Neural progenitor cell (in vitro differentiated cells): ENCODE data around the gene RAMP3. TPM values are rescaled to one million over a fixed set of nuclear protein-coding genes. Genes with fewer than 3 reads are reported as not detected.
A peak's percentile ranks its signal among the peaks of the same experiment; 100 is the strongest.

Experiments used
- DNase-seq: peaks from one replicate; pipeline ENCODE4 v3.0.0-alpha.2; 2016; ENCODE audit warnings: low spot score
- H2AFZ ChIP-seq: fragments of 200-600 bp; sonication (generic); replicated peaks from 2 replicates; pipeline ENCODE4 v1.6.1; 2016; ENCODE audit warnings: antibody characterized with exemption
- H3F3A ChIP-seq: fragments of 200-600 bp; sonication (generic); 2 replicates; pipeline ENCODE4 v1.6.1; 2016; ENCODE audit warnings: antibody characterized with exemption, low read depth
- H3K27ac ChIP-seq: fragments of 200-600 bp; sonication (generic); 2 replicates; pipeline ENCODE4 v1.5.1; 2016; ENCODE audit warnings: mild to moderate bottlenecking
- H3K27me3 ChIP-seq: fragments of 200-600 bp; sonication (generic); 2 replicates; pipeline ENCODE4 v1.6.1; 2016; ENCODE audit warnings: mild to moderate bottlenecking, moderate library complexity
- H3K36me3 ChIP-seq: fragments of 200-600 bp; sonication (generic); 2 replicates; pipeline ENCODE4 v1.5.1; 2016
- H3K4me1 ChIP-seq: fragments of 200-600 bp; sonication (generic); 2 replicates; pipeline ENCODE4 v1.6.1; 2016; ENCODE audit warnings: mixed run types
- H3K4me2 ChIP-seq: fragments of 200-600 bp; sonication (generic); 2 replicates; pipeline ENCODE4 v1.6.1; 2016
- H3K4me3 ChIP-seq: fragments of 200-600 bp; sonication (generic); 2 replicates; pipeline ENCODE4 v1.5.1; 2016
- H3K79me2 ChIP-seq: fragments of 200-600 bp; sonication (generic); 2 replicates; pipeline ENCODE4 v1.6.1; 2016; ENCODE audit warnings: low read depth
- H3K9ac ChIP-seq: fragments of 200-600 bp; sonication (generic); 2 replicates; pipeline ENCODE4 v1.6.1; 2016
- H3K9me3 ChIP-seq: fragments of 200-600 bp; sonication (generic); 2 replicates; pipeline ENCODE4 v1.5.1; 2016; ENCODE audit warnings: low read depth
- H4K20me1 ChIP-seq: fragments of 200-600 bp; sonication (generic); 2 replicates; pipeline ENCODE4 v1.6.1; 2016; ENCODE audit warnings: low read depth
- H3K27ac Mint-ChIP-seq: 3 replicates; pipeline ENCODE4 v1.8.0; 2021; ENCODE audit warnings: mixed read lengths
- H3K27me3 Mint-ChIP-seq: 2 replicates; pipeline ENCODE4 v1.8.0; 2022; ENCODE audit warnings: low read depth, mild to moderate bottlenecking, inconsistent platforms, moderate library complexity, mixed read lengths; ENCODE audit not compliant: insufficient read depth
- H3K36me3 Mint-ChIP-seq: 3 replicates; pipeline ENCODE4 v1.8.0; 2021; ENCODE audit warnings: mixed read lengths
- H3K4me1 Mint-ChIP-seq: 3 replicates; pipeline ENCODE4 v1.8.0; 2021; ENCODE audit warnings: mixed read lengths
- H3K4me3 Mint-ChIP-seq: 3 replicates; pipeline ENCODE4 v1.8.0; 2021; ENCODE audit warnings: mild to moderate bottlenecking, moderate library complexity, mixed read lengths
- H3K9me3 Mint-ChIP-seq: 3 replicates; pipeline ENCODE4 v1.8.0; 2020; ENCODE audit warnings: mixed read lengths
- EZH2 ChIP-seq: fragments of 200-600 bp; sonication (generic); IDR thresholded peaks from 2 replicates; pipeline ENCODE4 v1.6.1; 2017; ENCODE audit warnings: antibody characterized with exemption, mild to moderate bottlenecking, moderate library complexity
- EZH2phosphoT487 ChIP-seq: fragments of 200-600 bp; sonication (generic); IDR thresholded peaks from 2 replicates; pipeline ENCODE4 v1.6.1; 2017; ENCODE audit warnings: antibody characterized with exemption
- total RNA-seq: library from RNA; depleted of rRNA; stranded (reverse); fragments of >200 nt; gene quantifications from 2 replicates; pipeline ENCODE4 v1.2.3, GENCODE V29; 2015; ENCODE audit warnings: low replicate concordance
- TF ChIP-seq, protein P1 (sequence below): fragments of 200-600 bp; sonication (generic); IDR thresholded peaks from 2 replicates; pipeline ENCODE4 v1.5.1; 2017; ENCODE audit warnings: antibody characterized with exemption, mild to moderate bottlenecking

Gene RAMP3
- total RNA-seq, 1 donor from 2014 or later, result not detected

- Histone ChIP-seq H3K4me1 (peaks cover 3% of the 10 kb centered on the region), H3K4me3 (no peak overlapping the region), H3K79me2 (no peaks in the 10 kb centered on the region), H3K27ac (no peak overlapping the region), H3K9ac (no peak overlapping the region), H3K27me3 (peaks cover 21% of the 10 kb centered on the region), H4K20me1 (no peaks in the 10 kb centered on the region), H2AFZ (no peak overlapping the region), H3K4me2 (no peak overlapping the region), H3K9me3 (no peaks in the 10 kb centered on the region), H3K36me3 (no peaks in the 10 kb centered on the region), H3F3A (no peaks in the 10 kb centered on the region)
- DNase-seq, result no peak
- H3K36me3 Mint-ChIP-seq, result no peaks in the 10 kb centered on the region
- peaks cover 9% of the 10 kb centered on the region for H3K27me3 Mint-ChIP-seq
- H3K4me1 Mint-ChIP-seq, result peaks cover 25% of the 10 kb centered on the region
- H3K4me3 Mint-ChIP-seq, result no peak overlapping the region
- H3K9me3 Mint-ChIP-seq, result peaks cover 5% of the 10 kb centered on the region
- TF ChIP-seq EZH2phosphoT487 (no peak), EZH2 (no peak)
- TF ChIP-seq, protein P1, sequence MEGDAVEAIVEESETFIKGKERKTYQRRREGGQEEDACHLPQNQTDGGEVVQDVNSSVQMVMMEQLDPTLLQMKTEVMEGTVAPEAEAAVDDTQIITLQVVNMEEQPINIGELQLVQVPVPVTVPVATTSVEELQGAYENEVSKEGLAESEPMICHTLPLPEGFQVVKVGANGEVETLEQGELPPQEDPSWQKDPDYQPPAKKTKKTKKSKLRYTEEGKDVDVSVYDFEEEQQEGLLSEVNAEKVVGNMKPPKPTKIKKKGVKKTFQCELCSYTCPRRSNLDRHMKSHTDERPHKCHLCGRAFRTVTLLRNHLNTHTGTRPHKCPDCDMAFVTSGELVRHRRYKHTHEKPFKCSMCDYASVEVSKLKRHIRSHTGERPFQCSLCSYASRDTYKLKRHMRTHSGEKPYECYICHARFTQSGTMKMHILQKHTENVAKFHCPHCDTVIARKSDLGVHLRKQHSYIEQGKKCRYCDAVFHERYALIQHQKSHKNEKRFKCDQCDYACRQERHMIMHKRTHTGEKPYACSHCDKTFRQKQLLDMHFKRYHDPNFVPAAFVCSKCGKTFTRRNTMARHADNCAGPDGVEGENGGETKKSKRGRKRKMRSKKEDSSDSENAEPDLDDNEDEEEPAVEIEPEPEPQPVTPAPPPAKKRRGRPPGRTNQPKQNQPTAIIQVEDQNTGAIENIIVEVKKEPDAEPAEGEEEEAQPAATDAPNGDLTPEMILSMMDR, result no peak
- H3K27ac Mint-ChIP-seq, result no peak overlapping the region
Observed at GRCh38 chr7:45211958-45212357, 54.4 kb downstream of the RAMP3 start.

DNA sequence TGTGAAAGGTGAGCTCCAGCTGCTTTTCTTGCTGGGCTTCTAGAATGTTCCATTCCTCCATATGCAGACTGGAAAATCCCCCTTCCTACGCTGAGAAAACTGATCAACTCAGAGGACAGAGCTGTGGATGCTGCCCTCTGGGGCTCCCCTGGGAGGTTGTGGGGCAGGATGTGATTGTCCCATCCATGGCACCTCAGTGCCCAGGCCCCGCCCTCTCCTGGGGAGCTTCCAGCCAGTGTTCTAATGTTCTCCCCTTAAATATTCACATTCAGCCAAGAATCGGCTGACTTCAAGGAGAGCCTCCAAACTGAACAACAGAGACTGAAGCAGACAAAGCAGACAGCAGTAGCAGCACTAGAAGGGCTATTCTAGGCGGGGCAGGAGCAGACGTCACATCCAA is 55.0 kb downstream of the RAMP3 start:
- Histone ChIP-seq H3F3A (no peaks in the 10 kb centered on the region), H3K4me3 (no peak overlapping the region), H3K79me2 (no peaks in the 10 kb centered on the region), H3K9ac (no peak overlapping the region), H3K4me2 (no peak overlapping the region), H3K9me3 (no peaks in the 10 kb centered on the region), H4K20me1 (no peaks in the 10 kb centered on the region), H3K27me3 (peaks cover 15% of the 10 kb centered on the region), H2AFZ (no peak overlapping the region), H3K4me1 (peaks cover 3% of the 10 kb centered on the region), H3K27ac (no peak overlapping the region), H3K36me3 (no peaks in the 10 kb centered on the region)
- Mint-ChIP-seq H3K4me3 (no peak overlapping the region), H3K36me3 (no peaks in the 10 kb centered on the region), H3K27me3 (peaks cover 9% of the 10 kb centered on the region), H3K9me3 (peaks cover 5% of the 10 kb centered on the region), H3K27ac (no peak overlapping the region), H3K4me1 (peaks cover 28% of the 10 kb centered on the region)
- TF ChIP-seq, protein P1, result no peak
- TF ChIP-seq EZH2, result no peak
- TF ChIP-seq EZH2phosphoT487, result no peak
- no peak for DNase-seq

GRCh38 chr7:45215601-45216062 is 58.0 kb downstream of the RAMP3 start:
- Mint-ChIP-seq H3K27me3 (peaks cover 11% of the 10 kb centered on the region), H3K9me3 (peaks cover 5% of the 10 kb centered on the region), H3K27ac (no peak overlapping the region), H3K36me3 (no peaks in the 10 kb centered on the region), H3K4me1 (peaks cover 42% of the 10 kb centered on the region), H3K4me3 (peak overlapping the region; percentile 48)
- H3K9me3 ChIP-seq, result no peaks in the 10 kb centered on the region
- no peak for TF ChIP-seq EZH2phosphoT487
- TF ChIP-seq, protein P1, result no peak
- no peak for TF ChIP-seq EZH2
- H3K36me3 ChIP-seq, result no peaks in the 10 kb centered on the region
- peaks cover 17% of the 10 kb centered on the region for H3K4me1 ChIP-seq
- H2AFZ ChIP-seq, result no peak overlapping the region
- no peak overlapping the region for H3K4me3 ChIP-seq
- no peaks in the 10 kb centered on the region for H3K27me3 ChIP-seq
- no peak overlapping the region for H3K9ac ChIP-seq
- no peak for DNase-seq
- H3K79me2 ChIP-seq, result no peaks in the 10 kb centered on the region
- no peak overlapping the region for H3K27ac ChIP-seq
- no peaks in the 10 kb centered on the region for H4K20me1 ChIP-seq
- no peak overlapping the region for H3K4me2 ChIP-seq
- no peaks in the 10 kb centered on the region for H3F3A ChIP-seq
